GM18873 (cell line): ENCODE data around the gene CAPN5.

ENCODE experiments used
- ATAC-seq: cut with Tn5 transposase; IDR thresholded peaks from one replicate; pipeline ENCODE4 v1.9.1; 2021; ENCODE audit warnings: mild to moderate bottlenecking, moderate library complexity, moderate number of reproducible peaks; ENCODE audit not compliant: unreplicated experiment, low FRiP score

CAPN5 gene

DNA sequence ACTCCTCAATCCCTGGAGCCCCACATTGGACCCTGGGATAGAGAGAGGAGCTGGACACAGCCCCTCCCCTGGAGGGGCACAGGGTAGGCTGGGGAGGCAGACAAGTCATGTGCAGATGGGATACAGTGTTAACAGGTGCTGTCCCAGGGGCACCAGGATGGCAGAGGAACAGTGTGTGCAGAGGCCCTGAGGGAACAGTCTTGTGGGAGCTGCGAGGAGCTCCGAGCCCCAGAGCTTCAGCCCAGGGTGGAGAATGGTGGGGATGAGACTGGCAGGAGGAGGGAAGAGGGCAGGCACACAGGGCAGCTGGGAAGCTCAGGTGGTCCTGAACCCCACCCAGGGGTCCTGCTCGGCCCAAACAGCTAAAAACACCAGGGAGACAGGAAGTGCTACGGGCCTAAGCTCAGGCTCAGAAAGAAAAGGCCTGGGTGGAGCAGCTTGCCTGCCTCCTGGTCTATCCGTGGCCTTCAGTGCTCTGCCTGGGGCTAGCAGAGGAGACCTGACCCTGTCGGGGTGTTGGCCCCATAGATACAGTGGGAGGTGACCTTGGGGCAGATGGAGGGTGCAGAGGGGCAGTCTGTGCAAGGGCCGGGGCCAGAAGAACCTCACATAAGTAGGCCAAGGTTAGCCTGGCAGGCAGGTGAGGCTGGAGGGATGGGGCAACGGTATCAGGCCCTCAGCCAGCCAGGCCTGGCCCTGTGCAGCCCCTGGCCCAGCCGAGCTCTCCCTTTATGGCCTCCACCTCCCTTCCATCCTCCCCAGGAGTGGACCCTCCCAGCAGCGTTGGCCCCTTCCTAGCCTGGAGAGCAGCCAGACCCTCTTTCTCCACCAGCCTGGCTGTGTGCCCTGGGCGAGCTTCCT, 15.4 kb downstream of the CAPN5 start:
- no peak for ATAC-seq

DNA sequence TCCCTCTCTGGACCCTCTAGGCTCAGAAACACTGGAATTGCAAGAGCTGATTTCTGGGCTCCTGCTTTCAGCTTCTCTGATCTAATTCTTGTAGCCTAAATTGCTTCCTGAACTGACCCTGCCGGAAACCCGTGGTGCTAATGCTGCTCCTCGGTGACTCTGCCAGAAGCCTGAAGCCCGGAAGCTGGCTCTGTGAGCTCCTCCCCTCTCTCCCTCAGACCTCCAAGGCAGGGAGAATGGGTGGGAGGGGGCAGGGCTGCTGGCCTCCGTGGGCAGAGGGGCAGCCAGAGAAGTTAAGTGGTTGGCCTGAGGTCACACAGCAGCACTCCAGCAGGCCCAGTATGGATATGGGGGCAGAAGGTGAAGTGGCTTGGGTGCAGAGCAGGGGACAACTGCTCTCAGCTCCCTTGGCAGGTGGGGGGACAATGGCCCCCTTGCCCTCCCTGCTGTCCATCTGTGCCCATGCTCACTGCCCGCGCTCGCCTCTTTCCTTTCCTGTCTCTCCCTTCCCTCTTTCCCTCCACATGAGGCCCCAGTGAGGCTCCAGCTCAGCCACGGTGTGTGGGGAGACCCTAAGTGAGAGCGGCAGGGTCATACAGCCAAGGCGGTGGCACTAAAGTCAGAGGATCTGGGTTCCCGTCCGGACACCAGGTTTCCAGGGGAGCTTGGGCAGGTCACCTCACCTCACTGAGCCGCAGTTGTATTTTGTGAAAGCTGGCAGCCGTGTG, 16.2 kb downstream of the CAPN5 start:
- no peak for ATAC-seq

DNA sequence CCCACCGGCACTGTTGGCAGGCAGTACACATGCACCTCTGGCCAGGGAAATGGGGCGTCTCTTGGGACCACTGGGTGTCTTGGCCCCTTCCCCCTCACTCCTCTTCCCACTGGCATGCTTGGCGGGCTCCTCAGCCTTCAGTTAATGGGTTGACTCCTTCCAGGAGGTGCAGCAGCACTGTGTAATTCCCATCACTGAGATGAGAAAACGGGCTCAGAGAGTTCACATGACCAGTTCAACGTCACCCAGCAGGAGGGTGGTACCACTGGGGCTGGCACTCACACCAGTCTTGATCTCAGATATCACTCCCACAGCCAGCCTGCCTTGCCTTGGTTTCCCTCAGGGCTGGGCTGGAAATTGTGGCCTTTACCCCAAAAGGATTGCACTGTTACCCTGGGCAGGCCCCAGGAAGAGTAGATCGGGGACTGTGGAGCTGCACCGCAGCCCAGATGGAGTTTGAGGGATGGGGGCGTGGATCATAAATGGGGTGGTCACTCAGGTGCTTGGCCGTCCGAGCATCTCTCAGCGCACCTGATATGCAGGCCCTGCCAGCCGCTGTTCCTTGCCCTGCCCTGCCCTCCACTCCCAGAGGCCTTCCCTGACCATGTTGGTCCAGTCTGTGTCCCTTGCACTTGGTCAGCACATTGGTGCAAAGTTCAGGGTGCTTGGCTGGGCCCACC, 16.9 kb downstream of the CAPN5 start:
- ATAC-seq, result no peak

DNA sequence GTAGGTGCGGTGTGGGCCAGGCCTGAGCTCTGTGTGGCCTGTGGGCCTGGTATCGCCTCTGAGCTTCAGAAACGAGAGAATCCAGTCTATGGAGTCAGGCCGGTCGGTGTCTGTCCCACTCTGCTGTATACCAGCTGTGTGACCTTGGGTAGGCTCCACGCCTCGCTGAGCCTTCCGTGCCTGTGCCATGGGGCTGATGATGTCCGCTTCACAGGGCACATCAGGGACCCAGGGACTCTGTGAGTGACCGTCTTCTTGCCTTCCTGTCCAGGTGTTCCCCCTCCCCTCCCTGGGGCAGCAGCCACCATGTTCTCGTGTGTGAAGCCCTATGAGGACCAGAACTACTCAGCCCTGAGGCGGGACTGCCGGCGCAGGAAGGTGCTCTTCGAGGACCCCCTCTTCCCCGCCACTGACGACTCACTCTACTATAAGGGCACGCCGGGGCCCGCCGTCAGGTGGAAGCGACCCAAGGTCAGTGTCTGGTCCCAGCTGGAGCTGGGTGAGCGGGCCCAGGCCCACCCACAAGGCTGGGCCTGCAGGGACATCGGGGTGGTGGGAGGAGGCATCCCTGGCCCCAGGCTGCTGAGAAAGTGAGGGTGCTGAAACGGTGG, 17.9 kb downstream of the CAPN5 start:
- ATAC-seq, result no peak

DNA sequence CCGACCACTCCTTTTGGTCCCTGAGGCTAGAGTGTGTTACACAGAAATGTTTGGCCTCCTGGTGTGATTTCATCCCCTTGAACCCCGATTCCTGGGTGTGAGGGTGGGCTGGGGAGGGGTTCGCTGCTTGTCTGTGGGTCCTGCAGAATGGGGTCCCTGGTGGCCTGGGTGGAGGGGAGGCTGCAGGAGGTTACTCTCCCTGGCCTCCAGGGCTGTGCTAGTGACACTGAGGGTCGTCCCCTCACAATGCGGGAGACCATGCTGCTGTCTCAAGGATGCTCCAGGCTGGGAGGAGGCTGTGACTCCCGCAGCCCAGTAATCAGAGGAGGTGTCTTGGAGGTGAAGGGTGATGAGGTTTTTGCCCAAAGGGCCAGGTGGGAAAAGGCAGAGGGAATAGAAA, 18.9 kb downstream of the CAPN5 start:
- ATAC-seq, result no peak

DNA sequence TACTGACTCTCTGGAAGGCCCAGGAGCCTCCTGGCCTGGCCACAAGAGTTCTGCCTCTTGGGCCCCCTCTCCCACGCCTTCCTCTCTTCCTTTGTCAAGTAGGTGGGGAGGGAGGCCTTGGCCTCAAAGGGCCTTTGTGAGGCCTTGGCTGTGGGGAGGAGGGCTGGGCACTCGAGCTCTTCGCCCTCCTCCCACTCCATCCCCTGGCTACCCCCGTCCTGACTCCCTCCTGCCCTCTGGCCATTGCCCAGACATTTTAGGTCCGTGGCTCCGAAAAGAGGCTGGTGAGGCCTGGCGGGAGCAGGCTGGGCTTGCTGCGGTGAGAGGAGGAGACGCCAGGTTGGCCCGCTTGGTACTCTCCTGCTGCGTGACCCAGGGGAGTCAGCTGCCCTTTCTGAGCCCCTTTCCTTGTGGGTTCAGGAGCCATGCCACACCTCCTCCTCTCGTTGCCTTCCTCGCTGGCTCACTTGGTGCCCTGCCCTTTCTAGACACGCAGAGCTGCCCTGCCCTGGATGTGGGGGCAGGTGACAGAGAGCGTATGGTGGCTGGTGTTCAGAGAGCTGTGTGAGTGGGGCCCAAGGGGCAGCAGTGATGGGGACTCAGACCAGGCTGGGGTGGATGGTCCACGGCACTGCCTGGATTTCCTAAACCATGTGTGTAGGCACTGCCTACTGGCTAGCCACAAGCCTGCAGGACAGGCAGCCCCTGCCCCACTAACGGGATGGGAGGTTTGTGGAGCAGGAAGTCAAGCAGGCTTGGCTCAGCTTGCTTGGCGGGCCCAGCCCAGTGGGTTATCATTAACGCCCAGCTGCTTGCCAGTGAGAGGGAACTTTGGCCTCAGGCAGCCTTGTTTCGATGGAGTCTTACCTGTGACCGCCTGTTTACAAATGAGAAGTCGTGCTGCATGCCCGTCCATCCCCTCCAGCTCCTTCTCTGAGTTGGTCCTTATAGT, 20.0 kb downstream of the CAPN5 start:
- ATAC-seq, result no peak

DNA sequence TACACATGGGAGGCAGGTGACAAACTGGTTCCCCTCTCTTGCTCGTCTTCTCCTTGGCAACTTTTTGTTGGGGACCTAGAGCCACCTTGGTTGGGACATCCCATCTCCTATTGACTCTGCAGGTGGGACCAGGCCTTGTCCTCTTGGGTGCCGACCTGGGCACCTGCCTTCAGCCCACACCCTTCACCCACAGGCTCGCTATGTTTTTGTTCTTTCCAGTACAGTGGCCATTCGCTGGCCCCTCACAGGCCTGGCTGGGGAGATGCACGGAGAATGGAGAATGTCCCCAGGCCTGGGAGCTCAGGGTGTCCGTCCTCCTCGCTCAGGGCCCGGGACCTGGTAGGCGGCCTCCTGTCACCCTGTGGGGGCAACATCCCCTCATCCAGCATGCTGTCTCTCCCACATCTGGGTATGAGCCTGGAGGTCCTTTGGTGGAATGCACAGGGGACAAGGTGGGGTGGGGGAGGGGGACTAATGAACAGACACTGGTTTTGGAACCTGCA, 21.0 kb downstream of the CAPN5 start:
- no peak for ATAC-seq

DNA sequence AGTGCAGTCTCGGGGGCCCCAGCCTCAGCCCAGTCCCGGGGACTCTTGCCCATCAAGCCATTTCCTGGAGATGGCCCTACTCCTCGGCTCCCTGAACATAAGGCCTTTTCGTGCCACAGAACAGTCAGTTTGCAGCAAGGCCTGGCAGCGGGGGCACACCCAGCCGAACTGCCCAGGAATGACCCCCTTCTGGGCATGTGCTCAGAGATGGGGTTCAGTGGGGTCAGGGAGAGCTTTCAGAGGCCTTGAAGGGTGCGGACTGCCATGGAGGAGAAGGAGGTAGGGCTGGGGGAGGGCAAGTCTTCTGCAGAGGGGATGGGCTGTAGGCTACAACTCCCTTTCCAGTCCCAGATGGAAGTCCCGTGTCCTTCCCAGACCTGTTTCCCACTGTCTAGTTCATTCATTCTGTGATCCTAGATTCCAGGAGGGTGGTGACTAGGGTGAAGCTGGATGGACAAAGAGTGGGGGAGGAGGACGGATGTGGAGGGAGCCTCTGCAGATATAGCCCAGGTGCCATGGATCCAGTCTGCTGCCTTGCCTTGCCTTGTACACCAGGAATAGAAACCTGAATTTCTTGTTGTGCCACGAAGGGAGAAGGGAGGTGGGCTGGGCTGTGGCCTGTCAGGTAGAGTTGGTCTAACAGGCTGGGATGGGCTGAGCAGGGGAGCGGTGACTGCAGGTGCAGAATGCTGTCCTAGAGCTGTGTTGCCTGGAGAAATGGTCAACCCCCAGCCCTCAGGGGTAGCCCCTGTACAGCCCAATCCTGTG, 21.6 kb downstream of the CAPN5 start:
- no peak for ATAC-seq

DNA sequence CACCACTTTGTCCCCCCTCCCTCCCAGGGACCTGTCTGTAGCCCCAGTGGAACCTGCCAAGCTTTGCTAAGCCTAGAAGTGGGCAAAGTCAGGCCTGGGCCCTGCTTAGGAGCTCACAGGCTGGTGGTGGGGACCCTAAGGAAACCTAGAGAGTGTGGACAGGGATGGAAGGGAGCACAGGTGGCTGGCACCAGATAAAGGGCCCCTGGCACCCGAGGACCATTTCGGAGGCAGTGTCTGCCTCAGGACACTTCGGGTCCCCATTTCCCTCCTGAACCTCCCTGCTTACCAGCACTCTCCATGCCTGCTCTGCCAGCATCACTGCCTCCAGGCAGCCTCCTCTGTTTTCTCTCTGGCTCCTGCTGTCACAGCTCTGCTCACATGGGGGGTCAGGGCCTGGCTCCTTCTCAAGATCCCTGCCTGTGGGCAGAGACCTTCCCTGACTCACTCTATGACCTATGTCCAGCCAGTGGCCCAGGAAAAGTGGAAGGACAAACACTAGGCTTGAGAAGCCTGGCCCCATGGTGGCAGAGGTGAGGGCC, 22.3 kb downstream of the CAPN5 start:
- ATAC-seq, result no peak

DNA sequence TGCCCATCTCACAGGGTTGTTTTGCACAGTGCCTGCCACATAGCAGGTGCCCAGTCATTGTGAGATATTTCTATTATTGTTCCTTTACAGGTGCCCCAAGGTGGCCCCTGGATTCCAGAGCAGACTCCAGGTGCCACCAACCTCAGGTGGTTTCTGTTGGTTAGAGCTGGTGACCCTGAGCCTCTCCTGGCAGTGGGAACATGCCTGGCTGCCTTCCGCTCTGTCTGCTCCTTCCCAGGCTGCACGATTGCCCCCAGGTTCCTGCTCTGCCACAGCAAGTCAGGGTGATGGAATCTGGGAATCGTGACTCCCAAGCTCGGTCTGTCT, 23.2 kb downstream of the CAPN5 start:
- ATAC-seq, result no peak

DNA sequence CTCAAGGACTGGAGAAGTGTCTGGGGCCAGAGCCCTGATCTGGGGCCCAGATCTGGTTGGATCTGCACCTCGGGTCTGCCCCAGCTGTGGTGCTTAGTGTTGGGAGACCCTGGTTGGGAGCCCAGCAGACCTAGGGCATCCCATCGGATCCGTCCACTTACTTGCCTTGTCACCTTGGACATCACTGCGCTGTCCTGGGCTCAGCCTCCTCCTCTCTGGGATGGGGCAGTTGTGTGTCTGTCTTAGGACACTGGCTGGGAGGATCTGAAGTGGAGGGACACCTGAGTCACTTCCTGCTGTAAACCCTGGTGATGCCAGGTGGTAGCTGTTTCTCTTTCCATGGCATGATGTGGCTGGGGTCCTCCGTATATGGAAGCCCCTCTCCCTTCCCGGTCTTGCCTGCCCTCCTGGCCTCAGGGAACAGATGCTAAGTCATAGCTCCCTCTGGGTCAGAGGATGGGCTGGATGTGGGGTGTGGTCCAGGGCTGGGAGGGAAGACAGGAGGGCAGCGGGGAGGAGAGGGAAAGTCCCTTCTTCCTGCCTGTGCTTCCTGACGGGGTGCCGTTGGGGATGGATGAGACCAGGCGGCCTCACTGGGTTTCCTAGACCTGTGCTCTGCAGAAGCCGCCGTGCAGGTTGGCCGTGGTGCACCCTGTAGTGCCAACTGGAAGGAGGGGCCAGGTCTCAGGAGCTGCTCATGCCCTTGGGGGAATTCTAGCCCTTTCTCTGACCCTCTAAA, 23.8 kb downstream of the CAPN5 start:
- no peak for ATAC-seq

DNA sequence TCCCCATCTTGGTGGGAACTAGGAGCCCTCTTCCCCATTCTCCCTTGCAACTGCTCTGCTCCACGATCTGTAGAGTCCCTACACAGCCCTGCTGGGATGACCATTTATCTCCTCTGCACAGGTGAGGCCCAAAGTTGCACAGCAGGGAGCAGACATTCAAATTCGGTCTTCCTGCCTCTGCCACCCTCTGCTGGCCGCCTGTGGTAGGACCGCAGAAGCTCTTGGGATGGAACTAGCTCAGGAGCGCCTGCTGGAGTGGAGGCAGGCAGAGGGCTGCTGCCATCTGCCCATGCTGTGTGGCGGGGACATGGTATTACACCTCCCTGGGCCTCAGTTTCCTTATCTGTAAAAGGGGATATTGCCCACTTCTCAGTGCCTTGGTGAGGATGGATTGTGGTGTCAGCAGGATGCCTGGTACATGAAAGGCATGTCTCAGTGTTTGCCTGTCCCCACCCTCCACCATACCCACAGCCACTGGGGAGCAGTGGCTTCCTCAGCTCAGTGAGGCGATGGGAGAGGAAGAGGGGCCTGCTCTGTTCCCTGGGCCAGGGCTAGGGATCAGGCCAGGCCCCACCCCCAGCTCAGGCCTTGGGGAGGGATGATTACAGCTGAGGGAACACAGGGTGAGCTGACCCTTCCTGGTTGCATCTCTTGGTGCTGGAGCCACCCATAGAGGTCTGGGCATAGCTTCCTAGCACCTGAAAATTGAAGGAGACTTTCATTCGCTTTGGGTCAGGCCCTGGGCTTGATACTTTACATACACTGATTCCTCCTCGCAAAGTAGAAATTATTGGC, 24.6 kb downstream of the CAPN5 start:
- ATAC-seq, result no peak

DNA sequence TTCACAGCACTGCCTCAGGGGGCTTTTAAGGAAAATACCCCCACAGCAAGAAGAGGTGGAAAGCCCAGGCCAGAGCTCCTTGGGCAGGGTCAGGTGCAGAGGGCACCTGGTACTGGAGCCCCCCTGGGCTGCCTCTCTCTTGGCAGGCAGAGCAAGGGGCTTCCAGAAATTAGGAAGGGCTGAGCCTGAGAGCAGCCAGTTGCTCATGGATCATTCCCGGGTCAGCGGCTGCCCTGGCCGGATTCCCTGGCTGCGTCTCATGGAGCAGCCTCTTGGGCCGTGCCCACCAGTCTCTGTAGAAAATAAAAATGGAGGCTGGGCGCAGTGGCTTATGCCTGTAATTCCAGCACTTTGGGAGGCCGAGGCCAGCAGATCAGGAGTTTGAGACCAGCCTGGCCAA, 25.6 kb downstream of the CAPN5 start:
- no peak for ATAC-seq

DNA sequence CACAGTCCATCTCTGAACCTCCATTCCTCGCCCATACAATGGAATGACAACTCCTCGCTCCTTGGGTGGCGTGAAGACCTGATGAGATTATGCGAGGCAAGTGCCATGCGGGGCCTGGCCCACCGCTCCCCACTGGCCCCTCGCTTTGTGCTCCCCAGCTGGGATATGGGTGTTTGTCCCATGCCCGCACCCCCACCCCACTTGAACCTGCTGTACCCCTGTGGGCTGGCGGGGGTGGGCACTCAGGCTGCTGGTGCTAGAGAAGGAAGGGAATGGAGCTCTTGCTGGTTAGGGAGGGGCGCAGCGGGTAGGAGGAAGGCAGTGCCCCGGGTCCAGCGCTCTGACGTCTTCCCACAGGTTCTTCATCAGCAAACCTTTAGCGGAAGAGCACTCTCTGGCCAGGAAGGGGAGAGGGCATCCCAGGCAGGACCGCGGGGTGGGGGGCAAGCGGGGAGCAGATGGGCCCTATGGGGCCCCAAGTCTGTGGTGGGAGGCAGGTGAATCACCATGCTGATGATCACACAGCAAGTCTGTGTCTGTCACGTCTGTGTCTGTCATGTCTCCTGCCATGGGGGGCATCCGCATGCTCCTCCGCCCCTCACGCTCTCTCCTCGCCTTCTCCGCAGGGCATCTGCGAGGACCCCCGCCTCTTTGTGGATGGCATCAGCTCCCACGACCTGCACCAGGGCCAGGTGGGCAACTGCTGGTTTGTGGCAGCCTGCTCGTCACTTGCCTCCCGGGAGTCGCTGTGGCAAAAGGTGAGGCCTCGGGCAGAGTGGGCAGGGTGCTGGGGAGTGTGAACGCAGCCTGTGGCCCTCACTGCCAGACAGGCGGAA, 26.5 kb downstream of the CAPN5 start:
- no peak for ATAC-seq

DNA sequence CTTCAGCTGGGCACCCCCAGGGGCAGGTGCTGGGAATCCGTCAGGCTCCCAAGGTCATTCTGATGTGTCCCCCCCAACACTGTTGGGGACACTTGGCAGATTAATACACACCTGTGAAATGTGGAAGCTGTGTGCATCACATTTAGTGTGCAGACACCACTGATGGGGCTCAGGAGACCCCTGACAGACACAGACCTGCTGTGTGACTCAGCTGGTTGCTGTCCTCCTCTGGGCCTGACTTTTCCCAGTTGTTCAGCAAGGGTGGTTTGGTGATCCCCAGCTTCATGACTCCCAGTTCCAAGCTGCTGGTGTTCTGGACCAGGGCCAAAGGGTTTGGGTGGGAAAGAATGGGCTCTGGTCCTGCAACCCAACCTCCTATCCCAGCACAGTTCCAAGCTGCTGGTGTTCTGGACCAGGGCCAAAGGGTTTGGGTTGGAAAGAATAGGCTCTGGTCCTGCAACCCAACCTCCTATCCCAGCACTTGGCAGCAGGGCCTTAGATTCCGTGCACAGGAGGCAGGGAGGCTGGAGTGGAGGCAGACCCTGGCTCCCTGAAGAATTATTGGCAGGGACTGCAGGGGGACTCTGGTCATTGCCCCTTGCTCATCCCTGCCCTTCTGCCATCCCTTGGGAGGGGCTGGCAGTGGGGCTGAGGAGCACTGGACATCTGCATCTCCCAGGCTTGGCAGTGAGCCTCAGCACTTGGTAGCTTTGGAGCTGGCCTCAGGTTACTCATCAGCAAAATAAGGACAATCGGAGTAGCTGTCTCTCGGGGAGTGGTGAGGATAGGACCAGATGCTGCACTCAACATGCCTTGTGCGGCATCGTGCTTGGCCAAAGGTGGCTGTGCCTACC, 27.4 kb downstream of the CAPN5 start:
- no peak for ATAC-seq
